NCI-H2196 treated with DMSO at 0.1 percent for 48 hours (cell line): ENCODE measurements around the gene KIDINS220.
A peak's percentile ranks its signal among the peaks of the same experiment; 100 is the strongest.

Source experiments
- DNase-seq: peaks from one replicate; lab custom pipeline; 2025; ENCODE audit not compliant: unreplicated experiment; lab: John Stamatoyannopoulos, UW

The KIDINS220 gene

DNA sequence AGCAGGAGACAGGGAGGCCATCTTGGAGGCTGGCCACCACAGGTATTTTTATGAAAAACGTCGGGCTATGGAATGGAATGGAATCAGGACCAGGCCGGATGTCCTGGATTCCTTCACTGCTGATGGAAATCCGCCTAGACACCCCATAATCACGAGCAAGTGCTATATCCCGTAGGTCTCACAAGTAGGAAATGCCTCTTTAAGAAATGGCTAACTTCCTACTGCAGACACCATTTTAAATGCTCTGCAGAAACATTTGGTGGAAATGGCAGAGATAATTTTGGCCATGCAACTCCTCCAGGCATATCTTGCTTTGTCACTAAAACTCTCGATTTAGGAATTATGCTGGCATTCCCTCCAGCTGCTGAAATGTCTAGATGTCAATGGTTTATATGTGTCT lies 137.6 kb downstream of the KIDINS220 start:
- DNase-seq = no peak

DNA sequence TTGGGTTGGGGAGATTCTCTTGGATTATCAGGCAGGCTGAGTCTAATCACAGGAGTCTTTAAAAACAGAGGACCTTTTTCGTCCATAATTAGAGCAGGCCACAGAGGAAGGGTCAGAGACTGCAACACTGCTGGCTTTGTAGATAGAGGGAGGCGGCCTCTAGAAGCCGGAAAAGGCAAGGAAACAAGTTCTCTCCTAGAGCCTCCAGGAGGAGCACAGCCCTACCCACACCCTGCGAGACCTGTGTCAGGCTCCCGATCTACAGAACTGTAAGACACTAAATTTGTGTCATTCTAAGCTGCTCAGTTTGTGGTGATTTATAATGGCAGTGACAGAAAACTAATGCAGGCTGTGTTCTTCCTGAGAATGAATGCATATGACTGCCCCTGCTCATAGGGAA lies 140.2 kb downstream of the KIDINS220 start:
- DNase-seq = no peak

DNA sequence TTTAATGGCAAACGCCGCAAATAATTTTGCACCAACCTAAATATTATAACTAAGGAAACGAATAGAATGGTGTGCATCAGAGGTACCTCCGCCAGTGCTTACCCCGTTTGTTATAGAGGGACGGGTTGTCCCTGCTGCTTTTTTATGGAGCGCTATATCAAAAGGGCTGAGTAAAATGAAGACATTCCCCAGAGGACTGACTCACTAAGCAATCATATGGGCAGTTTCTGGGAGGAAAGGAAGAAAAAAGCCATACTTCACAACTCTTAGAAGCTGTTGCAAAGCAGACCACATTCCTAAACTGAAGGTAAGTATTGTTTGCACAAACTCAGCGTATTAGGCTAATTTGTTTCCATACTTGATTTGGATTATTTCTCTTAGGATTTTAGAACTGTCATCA lies 142.7 kb downstream of the KIDINS220 start:
- no peak for DNase-seq

DNA sequence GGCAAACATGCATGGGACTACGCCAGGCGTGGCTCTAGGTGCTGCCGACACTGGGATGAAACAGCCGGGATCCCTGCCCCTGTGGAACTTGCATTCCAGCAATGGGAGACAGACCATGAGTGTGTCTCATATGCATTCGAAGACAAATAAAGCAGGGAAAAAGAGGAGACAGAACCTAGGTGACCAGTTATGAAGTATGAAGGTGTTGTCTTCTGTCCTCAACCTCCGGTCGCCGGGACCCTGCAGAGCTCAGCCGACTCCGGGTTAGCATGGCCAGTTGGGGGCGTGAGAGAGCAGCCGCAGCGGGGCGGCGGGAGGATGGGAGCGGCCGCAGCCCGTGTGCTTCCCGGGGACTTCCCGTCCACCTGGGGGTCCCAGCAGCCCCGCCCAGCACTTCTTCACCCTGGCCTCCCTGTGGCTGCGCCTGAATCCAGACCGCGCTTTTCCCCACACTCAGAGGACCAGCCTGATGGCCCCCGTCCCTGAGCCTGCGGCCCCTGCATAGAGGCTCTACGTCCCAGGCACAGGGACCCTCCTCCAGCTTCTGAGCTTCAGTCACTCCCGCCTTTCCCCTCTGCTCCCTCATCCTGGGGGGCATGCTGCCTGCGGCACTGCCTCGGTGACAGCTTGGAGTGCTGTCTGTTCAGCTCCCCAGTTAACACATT lies 144.1 kb downstream of the KIDINS220 start:
- DNase-seq = no peak

DNA sequence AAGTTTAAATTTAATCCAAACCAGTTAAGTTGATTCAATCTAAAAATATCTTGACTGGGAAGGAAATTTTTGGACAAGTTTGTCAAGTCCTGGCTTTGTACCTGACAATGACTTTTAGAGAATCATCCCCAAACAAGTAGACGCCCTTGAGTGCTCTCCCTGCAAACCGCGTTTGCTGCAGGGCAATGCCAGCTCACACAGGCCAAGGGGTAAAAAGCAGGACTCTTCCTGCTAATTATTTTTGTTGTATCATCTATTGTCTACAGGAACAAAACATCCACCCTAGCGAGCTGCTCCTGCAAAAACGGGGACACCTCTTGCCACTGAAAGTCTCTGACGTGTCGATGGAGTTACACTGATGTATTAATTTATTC lies 144.6 kb downstream of the KIDINS220 start:
- DNase-seq = no peak

DNA sequence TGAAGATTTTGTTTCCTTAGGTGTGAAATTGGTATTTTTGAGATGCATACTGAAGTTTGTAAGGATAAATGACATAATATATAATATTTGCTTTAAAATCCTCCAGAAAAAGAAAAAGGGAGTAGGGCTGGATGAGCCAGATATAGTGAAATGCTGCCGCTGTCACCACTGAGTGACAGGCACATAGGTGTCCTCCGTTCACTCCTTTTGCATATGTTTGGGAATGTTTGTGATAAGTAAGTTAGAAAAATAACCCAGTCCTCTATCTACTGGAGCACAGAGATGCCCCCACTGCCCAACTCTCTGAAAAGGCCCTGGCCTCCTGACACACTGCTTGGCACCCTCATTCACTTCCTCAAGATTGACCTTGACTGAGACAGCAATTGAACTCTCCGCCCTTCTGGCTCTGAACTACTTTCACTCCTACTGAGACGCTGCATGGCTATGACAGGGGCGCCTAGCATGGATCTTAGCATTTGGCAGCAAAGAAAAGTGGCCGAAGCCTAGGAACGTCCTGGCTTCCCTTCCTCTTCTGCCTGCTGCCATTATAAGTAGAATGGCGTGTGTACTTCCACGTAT lies 145.5 kb downstream of the KIDINS220 start:
- no peak for DNase-seq

DNA sequence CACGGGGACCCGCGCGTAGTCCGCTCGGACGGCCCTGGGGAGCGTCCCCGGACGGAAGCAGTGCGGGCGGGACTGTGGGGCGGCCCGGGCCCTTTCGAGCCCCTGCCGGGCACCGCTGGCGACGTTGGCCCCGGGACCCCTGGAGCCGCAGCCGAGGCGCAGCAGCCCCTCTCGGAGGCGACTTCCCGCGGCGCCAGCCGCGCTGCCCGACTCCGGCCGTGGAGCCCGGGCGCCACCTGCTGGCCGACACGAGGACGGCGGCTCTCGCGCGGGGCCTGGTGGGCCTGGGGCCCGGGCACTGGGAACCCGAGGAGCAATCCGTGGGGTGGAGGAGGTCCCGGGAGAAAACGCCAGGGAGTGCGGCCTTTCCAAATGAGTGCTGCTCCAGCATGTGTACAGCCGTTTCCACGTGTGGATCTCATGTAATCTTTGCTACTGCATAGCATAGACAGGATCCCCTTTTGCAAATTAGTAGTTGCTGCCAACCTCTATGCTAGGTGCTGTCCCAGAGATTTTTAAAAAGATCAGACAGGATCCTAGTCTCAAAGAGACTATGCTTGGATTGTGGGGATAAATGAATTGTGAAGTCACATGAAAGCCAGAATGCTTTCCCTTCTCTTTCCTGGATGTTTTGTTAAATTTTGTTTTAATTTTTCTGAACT lies 151.6 kb downstream of the KIDINS220 start:
- peak; percentile 42 for DNase-seq

DNA sequence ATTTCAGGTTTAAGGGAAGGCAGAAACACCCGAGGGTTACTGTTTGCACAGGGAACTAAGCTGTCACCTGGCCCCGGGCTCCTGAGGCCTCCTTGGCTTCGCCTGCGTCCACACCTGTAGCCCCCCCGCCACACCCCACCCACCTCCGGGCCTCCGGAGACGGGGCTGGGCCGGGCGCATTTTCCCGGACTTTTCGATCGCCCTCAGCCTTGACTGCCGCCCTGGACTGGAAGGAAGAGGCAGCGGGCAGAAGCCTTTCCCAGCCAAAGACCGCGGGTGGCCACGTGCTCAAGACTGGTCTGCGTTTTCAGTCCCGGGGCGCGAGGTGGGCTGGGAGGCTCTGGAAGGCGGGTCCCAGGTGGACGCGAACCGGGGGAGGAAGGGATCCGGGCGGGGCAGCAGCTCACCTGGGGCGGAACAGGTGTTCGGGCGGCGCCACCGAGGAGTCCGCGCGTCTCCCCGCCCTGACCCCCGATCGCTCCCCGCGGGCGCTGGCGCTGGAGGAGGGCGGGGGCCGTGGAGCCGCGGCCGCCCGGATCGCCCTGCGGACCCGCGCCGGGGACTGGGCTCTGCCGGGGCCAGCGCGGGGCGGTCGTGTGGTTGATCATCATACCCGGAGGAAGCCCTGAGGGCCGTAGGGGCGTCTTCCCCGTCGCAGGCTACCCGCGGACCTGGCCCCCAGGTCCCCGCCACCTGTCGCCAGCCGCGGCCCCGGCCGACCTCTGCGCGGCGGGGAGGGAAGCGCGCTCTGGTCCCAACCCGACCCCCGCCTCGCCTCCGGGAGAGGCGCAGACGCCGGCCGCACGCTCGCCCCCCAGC lies 152.3 kb downstream of the KIDINS220 start:
- peak; percentile 39 for DNase-seq

DNA sequence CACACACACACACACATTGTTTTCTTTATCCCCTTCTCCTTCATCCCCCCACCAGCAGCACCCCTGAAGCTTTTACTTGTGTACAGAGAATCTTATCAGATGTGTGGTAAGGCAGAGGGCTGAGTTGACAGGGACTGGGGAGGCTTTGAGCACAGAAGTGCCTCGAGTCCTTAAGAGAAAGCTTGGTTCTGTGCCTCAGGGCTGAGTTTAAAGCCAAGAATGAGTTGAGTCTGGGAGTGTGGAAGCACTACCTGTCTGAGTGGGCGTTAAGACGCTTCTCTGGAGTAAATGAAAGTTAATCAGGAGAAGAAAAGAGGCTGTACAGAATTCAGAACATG lies 152.9 kb downstream of the KIDINS220 start:
- peak; percentile 20 for DNase-seq

DNA sequence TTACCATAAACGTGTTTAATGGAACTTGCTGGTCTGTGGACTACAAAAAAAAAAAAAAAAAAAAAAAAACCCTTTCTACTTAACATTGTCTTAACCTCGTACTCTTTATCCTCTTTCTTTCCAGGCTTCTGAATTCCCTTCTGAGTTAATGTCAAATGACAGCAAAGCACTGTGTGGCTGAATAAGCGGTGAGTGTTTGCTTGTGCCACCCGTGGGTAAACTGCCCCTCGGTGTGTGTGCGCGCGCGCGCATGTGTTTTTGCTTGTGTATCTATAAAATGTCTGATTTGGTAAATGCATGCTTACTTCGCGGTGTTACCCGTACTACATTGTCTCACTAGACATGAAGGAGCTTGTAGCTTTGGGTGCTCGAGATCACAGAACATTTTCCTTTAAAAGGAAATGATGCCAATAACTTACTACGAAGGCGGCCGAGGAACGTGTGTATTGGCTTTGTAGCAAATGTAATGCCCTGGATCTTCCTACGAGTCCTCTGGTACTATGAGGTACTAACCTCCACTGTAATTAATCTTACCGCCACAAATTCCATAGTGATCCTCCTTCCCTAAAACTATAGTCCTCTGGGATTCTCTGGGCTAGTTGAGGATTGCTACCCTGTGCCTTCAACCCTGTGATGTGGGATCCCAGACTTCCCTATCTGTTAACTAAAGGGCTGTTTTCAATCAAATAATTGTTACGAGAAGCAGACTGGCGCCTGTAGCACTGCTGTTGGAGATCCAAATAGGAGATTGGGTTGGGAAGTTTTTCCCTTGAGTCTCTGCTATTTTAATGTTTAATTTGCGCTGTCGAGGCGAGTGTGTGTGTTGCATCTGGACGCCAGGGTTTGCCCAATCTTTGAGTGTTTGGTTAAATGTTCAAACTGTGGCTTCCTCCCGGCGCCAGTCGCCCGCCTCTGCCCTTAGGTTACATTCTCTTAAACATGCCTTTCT lies 154.4 kb downstream of the KIDINS220 start:
- peak; percentile 16 for DNase-seq

DNA sequence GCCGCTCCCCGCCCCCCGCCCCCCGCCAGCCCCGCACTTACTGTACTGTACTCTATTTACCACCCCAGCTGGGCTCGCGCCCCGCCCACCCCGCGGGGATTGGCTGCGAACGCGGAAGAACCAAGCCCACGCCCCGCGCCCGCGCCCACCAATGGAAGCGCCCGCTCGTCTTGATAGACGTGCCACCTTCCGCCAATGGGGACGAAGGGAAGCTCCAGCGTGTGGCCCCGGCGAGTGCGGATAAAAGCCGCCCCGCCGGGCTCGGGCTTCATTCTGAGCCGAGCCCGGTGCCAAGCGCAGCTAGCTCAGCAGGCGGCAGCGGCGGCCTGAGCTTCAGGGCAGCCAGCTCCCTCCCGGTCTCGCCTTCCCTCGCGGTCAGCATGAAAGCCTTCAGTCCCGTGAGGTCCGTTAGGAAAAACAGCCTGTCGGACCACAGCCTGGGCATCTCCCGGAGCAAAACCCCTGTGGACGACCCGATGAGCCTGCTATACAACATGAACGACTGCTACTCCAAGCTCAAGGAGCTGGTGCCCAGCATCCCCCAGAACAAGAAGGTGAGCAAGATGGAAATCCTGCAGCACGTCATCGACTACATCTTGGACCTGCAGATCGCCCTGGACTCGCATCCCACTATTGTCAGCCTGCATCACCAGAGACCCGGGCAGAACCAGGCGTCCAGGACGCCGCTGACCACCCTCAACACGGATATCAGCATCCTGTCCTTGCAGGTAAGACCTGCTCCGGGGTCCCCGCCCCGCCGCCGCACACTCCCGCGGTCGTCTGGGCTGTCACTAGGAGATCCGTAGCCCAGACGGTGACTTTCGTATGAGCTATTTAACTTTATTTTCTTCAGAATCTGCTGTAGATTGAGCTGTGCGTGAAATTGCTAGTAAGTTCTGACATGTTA lies 155.4 kb downstream of the KIDINS220 start, which contains the start of gene ID2:
ID2 (plus strand) TSS at position 271 of the 907 bp plus-strand sequence; CDS start at position 381, 110 bp downstream.
- peak; percentile 93 for DNase-seq

DNA sequence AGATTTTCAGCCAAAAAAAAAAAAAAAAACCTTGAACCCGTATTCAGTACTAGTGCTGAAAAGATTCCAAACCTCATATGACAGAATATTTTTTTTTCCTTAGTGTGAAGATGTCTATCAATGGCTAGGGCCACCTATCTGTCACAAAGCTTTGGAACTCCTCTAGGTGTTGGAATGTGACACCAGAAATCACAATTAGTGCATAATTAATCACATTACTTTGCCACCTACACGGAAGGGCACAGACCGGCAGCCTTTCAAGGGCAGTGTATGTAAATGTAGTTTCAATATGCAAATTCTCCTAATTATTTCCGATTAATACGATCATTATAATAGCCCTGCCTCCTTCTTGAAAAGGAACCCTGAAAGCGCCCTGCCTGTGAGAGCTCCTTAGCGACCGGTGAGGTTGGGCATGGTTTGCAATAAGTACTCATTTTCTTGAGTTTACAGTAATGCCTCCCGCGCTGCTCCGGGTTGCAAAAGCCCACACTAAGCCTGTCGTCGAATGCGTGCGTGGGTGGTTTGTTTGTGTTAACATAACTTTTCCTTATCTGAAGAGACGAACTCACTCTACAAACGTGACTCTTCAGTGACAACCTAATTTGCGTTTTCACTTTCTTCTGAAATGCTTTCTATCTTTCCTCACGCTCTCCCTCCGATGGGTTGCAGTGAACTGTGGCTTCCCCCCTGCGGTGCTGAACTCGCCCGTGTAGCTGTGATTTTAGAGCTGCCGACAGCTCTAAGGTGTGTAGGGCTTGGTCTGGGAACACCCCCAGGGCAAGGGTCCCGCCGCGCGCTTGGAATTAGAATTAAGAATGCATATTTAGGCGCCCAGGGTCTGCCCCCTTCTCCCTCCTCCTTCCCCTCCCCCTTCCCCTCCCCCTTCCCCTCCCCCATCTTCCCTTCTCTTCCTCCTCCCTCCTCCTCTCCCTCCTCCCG lies 156.3 kb downstream of the KIDINS220 start:
- DNase-seq = peak; percentile 62

DNA sequence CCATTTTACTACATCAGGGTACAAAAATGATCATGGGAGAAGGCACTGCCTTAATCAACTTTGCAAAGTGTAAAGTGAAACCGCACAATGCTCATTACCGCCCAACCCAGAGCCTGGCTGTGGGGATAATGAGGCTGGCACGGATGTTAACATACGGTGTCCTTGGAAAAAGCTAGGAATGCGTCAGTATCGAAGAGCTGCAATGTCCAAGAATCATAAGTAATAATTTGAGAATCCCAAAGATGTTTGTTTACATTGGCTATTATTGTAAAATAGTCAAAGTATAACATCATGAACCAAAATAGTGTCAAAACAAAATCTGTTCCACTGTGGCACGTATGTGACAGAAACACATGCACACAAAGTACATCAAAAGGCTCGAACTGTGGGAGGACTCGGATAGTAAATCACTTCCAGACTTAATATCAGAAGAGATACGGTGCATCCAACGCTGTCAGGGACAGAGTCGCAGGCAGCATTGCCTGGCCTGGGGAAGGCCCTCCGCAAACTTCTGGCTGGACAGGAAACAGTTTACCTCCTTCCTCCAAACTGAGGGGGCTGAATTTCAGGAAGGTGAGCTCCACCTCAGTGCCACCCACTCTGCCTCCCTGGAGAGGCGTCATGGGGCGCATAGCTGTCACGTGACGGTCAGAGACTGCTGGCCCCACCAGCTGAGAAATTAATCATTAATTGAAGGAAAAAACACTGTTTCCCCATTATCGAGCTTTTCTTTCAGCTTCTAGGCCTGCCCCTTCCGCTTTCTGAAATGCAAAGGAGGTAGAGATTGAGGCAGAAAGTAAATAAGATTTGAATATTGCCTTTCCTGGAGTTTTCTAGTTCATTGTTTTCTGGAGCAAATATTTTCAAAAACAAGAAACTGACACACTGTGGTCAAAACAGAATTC lies 157.3 kb downstream of the KIDINS220 start:
- peak; percentile 64 for DNase-seq

DNA sequence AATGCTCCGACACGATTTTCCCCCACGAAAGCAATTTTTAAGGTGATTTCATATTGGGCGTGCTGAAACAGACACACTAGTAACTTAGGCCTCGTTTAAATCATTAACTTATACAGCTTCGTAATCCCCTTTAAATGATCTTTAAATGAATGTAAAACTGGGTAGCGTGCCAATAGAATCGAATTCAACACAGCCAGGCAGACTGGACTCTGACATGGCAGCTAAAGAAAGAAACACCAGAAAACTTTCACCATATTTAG lies 157.9 kb downstream of the KIDINS220 start:
- DNase-seq = no peak
